RWPE1 (cell line): Measurements from ENCODE around the gene TENT4B.

Experiments
- CTCF ChIA-PET: fragments of 350-600 bp; sonication (Branson Sonifier 250); formaldehyde crosslinking; extraction: SDS; loops from one replicate; lab custom pipeline; 2021; lab: Yijun Ruan, JAX
- POLR2A ChIA-PET: fragments of 400-600 bp; formaldehyde crosslinking; extraction: SDS; loops from one replicate; lab custom pipeline; 2020; ENCODE audit warnings: antibody characterized with exemption; ENCODE audit not compliant: low non-redundant PET; lab: Yijun Ruan, JAX
- DNase-seq: peaks from one replicate; pipeline ENCODE4 v3.0.0; 2012; ENCODE audit warnings: low spot score
- H3K27ac ChIP-seq: fragments of 450-650 bp; 2 replicates; pipeline ENCODE4 v1.5.1; 2017
- TF ChIP-seq, protein P1 (sequence below): fragments of 450-650 bp; conservative IDR thresholded peaks from 2 replicates; pipeline ENCODE4 v1.5.1; 2017; ENCODE audit warnings: low read depth, mild to moderate bottlenecking

TENT4B gene

GRCh38 chr16:50255538-50255937, 102.4 kb downstream of the TENT4B start:
- ChIA-PET CTCF (interaction anchor here (0.6 kb wide), 1 partner anchor 102 kb away, joined by 3 read pairs; no protein-coding TSS in a partner anchor), POLR2A (no interaction called here)
- no peak overlapping the region for H3K27ac ChIP-seq
- DNase-seq = no peak
- TF ChIP-seq, protein P1, sequence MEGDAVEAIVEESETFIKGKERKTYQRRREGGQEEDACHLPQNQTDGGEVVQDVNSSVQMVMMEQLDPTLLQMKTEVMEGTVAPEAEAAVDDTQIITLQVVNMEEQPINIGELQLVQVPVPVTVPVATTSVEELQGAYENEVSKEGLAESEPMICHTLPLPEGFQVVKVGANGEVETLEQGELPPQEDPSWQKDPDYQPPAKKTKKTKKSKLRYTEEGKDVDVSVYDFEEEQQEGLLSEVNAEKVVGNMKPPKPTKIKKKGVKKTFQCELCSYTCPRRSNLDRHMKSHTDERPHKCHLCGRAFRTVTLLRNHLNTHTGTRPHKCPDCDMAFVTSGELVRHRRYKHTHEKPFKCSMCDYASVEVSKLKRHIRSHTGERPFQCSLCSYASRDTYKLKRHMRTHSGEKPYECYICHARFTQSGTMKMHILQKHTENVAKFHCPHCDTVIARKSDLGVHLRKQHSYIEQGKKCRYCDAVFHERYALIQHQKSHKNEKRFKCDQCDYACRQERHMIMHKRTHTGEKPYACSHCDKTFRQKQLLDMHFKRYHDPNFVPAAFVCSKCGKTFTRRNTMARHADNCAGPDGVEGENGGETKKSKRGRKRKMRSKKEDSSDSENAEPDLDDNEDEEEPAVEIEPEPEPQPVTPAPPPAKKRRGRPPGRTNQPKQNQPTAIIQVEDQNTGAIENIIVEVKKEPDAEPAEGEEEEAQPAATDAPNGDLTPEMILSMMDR = no peak

DNA sequence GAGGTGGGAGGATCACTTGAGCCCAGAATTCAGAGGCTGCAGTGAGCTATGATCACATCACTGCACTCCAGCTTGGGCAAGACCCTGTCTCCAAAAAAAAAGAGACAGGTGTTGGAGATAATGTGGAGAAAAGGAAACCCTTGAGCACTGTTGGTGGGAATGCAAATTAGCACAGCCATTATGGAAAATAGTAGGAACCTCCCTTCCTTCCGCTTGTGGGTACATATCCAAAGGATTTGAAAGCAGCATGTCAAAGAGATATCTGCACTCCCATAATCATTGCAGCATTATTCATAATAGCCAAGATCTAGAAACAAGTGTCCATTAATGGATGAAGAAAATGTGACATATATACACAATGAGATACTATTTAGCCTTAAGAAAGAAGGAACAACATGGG, 103.5 kb downstream of the TENT4B start:
- TF ChIP-seq, protein P1 = no peak
- ChIA-PET CTCF (no interaction called here), POLR2A (no interaction called here)
- no peak for DNase-seq
- no peak overlapping the region for H3K27ac ChIP-seq

DNA sequence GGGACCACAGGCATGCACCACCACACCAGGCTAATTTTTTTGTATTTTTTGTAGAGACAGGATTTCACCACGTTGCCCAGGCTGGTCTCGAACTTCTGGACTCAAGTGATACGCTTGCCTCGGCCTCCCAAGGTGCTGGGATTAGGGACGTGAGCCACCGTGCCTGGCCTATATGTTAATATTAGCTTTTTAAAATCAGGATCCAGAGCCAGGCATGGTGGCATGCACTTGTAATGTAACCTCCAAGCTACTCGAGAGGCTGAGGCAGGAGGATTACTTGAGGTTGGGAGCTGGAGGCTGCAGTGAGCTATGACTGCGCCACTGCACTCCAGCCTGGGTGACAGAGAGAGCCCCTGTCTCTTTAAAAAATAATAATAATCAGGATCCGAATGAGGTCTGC, 104.8 kb downstream of the TENT4B start:
- CTCF ChIA-PET = interaction anchor here (0.6 kb wide), 1 partner anchor 14 kb away, joined by 4 read pairs; no protein-coding TSS in a partner anchor
- no peak overlapping the region for H3K27ac ChIP-seq
- TF ChIP-seq, protein P1 = no peak
- DNase-seq = no peak
- POLR2A ChIA-PET = no interaction called here

- peak overlapping the region; percentile 66 for H3K27ac ChIP-seq
- DNase-seq = no peak
- CTCF ChIA-PET = no interaction called here
- TF ChIP-seq, protein P1 = no peak
- POLR2A ChIA-PET = no interaction called here
Observed at GRCh38 chr16:50259334-50260205, 106.5 kb downstream of the TENT4B start.

DNA sequence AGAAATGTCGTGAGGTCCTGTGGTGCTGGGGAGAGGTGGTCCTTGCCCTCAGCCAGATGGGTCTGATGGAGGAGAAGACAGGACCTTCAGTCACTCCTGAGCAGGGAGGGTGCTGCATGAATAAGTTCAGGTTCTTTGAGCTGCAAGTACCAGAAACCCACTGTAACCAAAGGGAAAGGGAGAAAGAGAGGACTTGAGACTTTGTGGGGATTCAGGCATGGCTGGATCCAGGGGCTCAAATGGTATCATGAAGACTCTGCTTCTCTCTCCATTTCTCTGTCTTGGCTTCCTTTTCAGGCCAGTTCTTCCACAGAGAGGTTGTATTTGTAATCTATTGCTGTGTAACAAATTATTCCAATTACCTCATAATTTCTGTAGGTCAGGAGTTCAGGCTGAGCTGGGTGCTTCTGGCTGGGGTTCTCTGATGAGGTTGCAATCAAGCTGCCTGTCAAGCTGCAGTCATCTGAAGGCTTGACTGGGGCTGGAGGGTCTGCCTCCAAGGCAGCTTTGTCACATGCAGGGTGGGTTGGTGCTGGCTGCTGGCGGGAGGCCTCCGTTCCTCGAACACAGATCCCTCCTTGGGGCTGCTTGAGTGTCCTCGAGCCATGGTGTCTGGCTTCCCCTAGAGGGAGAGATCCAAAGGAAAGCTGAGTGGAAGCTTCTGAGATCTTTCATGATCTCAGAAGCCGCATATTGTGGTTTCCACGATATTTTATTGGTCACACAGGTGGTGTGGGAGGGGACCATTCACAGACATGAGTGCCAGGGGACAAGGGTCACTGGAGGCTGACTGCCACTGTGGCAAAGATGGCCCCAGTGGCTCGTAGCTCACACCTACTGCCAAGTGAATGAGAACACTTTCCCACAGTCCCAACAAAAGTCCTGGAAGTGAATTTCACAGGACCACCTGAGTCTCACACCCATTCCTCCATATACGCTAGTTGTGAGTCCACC, 107.4 kb downstream of the TENT4B start:
- H3K27ac ChIP-seq = peak overlapping the region; percentile 66
- CTCF ChIA-PET = no interaction called here
- no peak for DNase-seq
- POLR2A ChIA-PET = no interaction called here
- TF ChIP-seq, protein P1 = no peak

GRCh38 chr16:50261160-50261706, 108.1 kb downstream of the TENT4B start:
- TF ChIP-seq, protein P1 = no peak
- ChIA-PET CTCF (interaction anchor here (1.0 kb wide), 1 partner anchor 13 kb away, joined by 3 read pairs; no protein-coding TSS in a partner anchor), POLR2A (no interaction called here)
- H3K27ac ChIP-seq = no peak overlapping the region
- no peak for DNase-seq
